GM21723 (cell line): ENCODE measurements around the gene LMLN.
"Not testable (repeated sequence)": the region's sequence is repeated elsewhere in the genome, so short reads cannot be mapped to it uniquely, and the experiment has no call there.

Source experiments
- ATAC-seq: cut with Tn5 transposase; IDR thresholded peaks from one replicate; pipeline ENCODE4 v1.9.1; 2021; ENCODE audit warnings: mild to moderate bottlenecking, moderate library complexity; ENCODE audit not compliant: unreplicated experiment

Gene LMLN

GRCh38 chr3:198071602-198072287 is 111.7 kb downstream of the LMLN start:
- ATAC-seq, result peak; percentile 91

DNA sequence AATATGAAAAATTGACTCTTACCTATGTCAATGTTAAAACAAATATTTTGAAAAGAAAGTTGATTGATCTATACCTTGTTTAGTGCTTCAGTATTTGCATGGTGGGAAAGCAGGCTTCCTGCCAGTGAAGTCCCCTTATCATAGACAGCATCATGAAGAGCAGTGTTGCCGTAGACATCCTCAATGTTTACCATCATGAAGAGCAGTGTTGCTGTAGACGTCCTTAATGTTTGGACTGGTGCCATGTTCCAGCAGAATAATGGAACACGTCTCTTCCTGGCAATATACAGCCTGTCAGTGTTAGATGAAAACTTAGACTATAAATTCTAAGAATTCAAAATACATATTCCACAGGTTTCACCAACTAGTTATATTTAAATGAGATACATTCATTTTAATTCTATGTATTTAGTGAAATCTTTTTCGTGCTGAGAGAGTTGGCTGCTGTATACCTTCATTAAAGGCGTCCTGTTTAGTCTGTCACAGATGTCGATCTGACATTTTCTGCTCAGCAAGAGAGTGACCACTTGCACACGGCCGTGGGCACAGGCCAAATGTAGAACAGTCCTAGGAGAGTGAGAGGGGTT is 116.8 kb downstream of the LMLN start:
- ATAC-seq, result no peak

DNA sequence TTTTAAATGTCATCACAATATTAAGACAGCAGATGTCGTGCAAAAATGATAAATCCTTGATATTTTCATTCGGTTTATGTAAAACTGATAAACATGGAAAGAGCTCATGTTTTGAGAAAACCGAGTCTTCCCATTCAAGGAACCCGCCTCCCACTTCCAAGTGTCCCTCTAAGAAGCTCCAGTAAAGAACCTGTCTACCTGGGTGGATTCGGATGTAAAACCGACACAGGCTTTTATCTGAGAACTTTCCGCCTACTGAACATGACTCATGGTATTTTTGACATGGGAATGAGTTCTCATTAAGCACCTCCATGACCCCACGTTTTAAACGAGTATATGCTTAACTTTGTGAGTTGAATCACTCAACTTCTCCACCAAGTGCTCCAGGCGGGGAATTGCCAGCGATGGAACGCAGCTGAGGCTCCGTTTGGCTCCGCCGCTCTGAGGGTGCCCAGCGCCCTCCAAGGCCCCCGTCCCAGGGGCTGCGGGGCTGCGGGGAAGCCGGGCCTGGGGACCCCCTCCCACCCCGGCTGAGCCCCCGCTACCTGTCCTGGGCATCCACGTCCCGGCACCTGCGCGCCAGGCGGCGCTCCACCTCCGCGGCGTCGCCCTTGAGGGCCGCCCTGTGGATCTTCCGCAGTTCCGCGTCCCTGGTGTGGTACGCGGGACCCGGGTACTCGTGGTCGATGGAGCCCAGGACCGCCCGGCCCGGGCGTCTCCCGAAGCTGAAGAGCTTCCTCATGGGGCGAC is 119.9 kb downstream of the LMLN start:
- peak; percentile 35 for ATAC-seq

DNA sequence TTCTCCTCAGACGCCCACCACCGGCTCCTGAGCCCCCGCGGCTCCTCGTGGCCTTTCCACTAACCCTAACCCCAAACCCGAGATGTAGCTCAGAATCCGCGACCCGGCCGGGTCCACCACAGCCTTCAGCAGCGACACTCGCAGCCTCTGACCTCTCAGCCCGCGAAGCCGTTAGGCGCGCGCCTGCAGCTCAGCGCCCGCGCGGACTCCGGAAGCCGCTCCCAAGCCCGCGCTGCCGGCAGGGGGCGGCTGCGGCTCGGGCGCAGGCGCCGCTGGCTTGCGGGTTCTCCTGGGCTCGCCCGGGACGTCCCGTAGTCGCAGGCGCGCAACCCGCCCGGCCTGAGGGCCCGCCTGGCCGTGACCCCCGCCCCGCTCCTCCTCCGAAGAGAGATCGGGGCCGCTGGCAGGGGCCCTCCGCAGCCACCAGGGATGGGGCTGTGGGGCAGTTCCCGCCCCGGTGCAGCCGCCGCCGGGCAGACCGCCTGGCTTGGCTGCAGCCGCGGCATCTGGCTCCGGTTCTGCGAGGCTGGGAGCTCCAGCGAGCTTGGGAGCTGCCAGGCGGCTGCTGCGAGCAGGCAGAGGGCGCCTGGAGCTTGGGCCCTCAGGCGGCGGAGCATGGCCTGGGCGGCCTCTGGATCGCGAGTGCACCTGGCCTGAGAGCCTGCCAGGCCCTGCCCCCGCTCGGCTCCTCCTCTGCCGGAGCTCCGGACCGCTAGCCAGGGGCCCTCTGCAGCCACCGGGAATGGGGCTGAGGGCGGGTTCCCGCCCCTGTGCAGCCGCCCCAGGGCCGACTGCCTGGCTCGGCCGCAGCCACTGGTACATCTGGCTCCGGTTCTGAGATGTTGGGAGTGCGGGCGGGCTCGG is 120.7 kb downstream of the LMLN start:
- ATAC-seq, result peak; percentile 94

- ATAC-seq, result no peak
Observed at GRCh38 chr3:198081421-198081844, 121.4 kb downstream of the LMLN start.

DNA sequence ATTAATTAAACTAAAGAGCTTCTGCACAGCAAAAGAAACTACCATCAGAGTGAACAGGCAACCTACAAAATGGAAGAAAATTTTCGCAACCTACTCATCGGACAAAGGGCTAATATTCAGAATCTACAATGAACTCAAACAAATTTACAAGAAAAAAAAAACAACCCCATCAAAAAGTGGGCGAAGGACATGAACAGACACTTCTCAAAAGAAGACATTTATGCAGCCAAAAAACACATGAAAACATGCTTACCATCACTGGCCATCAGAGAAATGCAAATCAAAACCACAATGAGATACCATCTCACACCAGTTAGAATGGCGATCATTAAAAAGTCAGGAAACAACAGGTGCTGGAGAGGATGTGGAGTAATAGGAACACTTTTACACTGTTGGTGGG is 122.2 kb downstream of the LMLN start:
- not testable (repeated sequence) for ATAC-seq

- ATAC-seq, result no peak
Observed at GRCh38 chr3:198088421-198088955, 128.5 kb downstream of the LMLN start.

DNA sequence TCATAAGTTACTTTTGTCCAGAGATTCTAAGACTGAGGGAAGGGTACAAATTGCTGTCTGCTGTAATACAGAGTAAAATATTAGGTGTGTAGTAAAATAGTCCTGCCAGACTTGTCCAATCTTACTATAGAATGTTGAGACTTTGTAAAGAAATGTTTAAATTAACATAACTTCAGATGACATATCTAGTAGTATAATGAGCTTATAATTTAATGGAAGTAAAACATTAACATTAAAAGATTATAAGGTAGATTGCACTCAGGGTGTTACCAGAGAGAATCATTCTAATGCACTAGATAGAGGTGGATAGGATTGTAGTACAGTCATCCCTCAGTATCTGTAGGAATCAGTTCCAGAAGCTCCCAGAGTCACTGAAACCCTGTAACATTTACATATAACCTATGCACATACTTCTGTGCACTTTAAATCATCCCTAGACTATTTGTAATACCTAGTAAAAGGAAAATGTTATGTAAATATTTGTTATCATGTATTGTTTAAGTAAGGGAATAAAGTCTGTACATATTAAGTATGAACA is 130.8 kb downstream of the LMLN start:
- ATAC-seq, result no peak

GRCh38 chr3:198092276-198092675 is 132.3 kb downstream of the LMLN start:
- ATAC-seq, result no peak

GRCh38 chr3:198093112-198093679 is 133.2 kb downstream of the LMLN start:
- ATAC-seq, result no peak
